ENCODE results near the gene GPBAR1. TPM values are rescaled to one million over a fixed set of nuclear protein-coding genes. Genes with fewer than 3 reads are reported as not detected.

GPBAR1 gene
- total and polyA plus RNA-seq, 2 of the 8 experiments (the other 6 are each of a cell fraction or from before 2014, with no cell fraction given) = 0.32 to 0.59 TPM

- no peaks in the 10 kb centered on the region for H3K79me1 ChIP-seq (ENCODE audit: low read depth, low read length)
- WGBS, 2 experiments (ENCODE audit: extremely low coverage in 1 of 2, insufficient coverage in 1 of 2, insufficient read length in 1 of 2, insufficient replicate concordance in 2 of 2, low coverage in 1 of 2, low lambda C conversion rate in 2 of 2, missing lambda C conversion rate in 1 of 2) = 15% methylated on average over 36 of the region's 63 CpGs; no CpG with 5 or more reads in 1 of the 2 experiments
- H3K56ac ChIP-seq (replicated peaks; ENCODE audit: insufficient read length, low read depth, low read length) = no peak within 1 kb of the TSS
- H3K4me3 ChIP-seq (ENCODE audit: extremely low read depth in 1 of 4, insufficient read depth in 2 of 4, low read depth in 3 of 4, low read length in 4 of 4) = peak within 1 kb of the TSS; percentile 51 to 66 (median 64)
- H3K18ac ChIP-seq (ENCODE audit: extremely low read depth, low read length) = peak within 1 kb of the TSS; percentile 36
- H2AFZ ChIP-seq (ENCODE audit: low read length) = peak within 1 kb of the TSS; percentile 82; the same call in 1 of the 2 replicates
- H3K9ac ChIP-seq (replicated peaks in 1 of 4; ENCODE audit: extremely low read depth in 1 of 4, low read depth in 3 of 4, low read length in 3 of 4) = peak within 1 kb of the TSS; percentile 43 to 62 (median 58)
- H3K4me2 ChIP-seq (ENCODE audit: insufficient read depth in 1 of 2, low read depth in 2 of 2, low read length in 2 of 2) = peak within 1 kb of the TSS; percentile 72 to 82
- no peak within 1 kb of the TSS; the same call in 1 of the 2 replicates for H2BK5ac ChIP-seq (ENCODE audit: low read depth, low read length)
- no peaks in the 10 kb centered on the region for H3K79me2 ChIP-seq (ENCODE audit: control insufficient read depth in 1 of 2, insufficient read depth in 2 of 2, low read length in 2 of 2)
- CTCF ChIA-PET (ENCODE audit: partially characterized antibody) = interaction anchor here (0.6 to 12.1 kb wide), 16 partner anchors 10 to 156 kb away, joined by 3 to 94 read pairs (median 4); partner anchors contain the start of genes AAMP, CATIP and PNKD
- no peak within 1 kb of the TSS for H3K4ac ChIP-seq (replicated peaks; ENCODE audit: insufficient read length, low read depth, low read length)
- H3K14ac ChIP-seq (ENCODE audit: insufficient read length) = no peak within 1 kb of the TSS
- no peaks in the 10 kb centered on the region for H3K9me3 ChIP-seq (ENCODE audit: insufficient read depth in 2 of 2, low read depth in 1 of 2, low read length in 1 of 2)
- H3K36me3 ChIP-seq (ENCODE audit: control insufficient read depth in 2 of 4, insufficient read depth in 4 of 4, low read length in 3 of 4) = no peaks in the 10 kb centered on the region
- H2BK20ac ChIP-seq (ENCODE audit: low read length) = no peak within 1 kb of the TSS
- peak within 1 kb of the TSS; percentile 15 for H4K8ac ChIP-seq (ENCODE audit: extremely low read depth, insufficient read depth, low read length)
- no peak within 1 kb of the TSS for H2BK15ac ChIP-seq (ENCODE audit: low read length)
- H4K20me1 ChIP-seq (replicated peaks in 1 of 2; ENCODE audit: control insufficient read depth in 1 of 2, insufficient read depth in 2 of 2, low read length in 2 of 2) = no peaks in the 10 kb centered on the region
- H3K27ac ChIP-seq (ENCODE audit: low read depth, low read length) = no peak within 1 kb of the TSS
- peak within 1 kb of the TSS; percentile 77 for H2BK12ac ChIP-seq (ENCODE audit: low read depth, low read length)
- H3K23ac ChIP-seq (ENCODE audit: insufficient read length) = no peak within 1 kb of the TSS
- no peak within 1 kb of the TSS for H4K5ac ChIP-seq (ENCODE audit: insufficient read length, low read depth, low read length)
- FAIRE-seq = no peak
- POLR2A ChIA-PET (ENCODE audit: partially characterized antibody) = interaction anchor here (0.6 to 1.7 kb wide), 3 partner anchors 10 to 101 kb away, joined by 3 read pairs; no protein-coding TSS in a partner anchor
- H3K4me1 ChIP-seq (replicated peaks in 1 of 4; ENCODE audit: control insufficient read depth in 3 of 4, insufficient read depth in 4 of 4, low read length in 3 of 4) = peaks cover 0 to 9% (median 4%) of the 10 kb centered on the region in 4 experiments; a peak in 6 of 7 replicates
- peak within 1 kb of the TSS; percentile 0 for H4K91ac ChIP-seq (replicated peaks; ENCODE audit: insufficient read length, low read length)
- DNase-seq (ENCODE audit: low read depth in 1 of 2, low spot score in 2 of 2) = peak in 1 of 2 experiments; percentile 88
- H2BK120ac ChIP-seq (replicated peaks; ENCODE audit: low read depth, low read length) = no peak within 1 kb of the TSS
- peaks cover 5% of the 10 kb centered on the region; the same call in 1 of the 2 replicates for H3K23me2 ChIP-seq (ENCODE audit: low read depth, low read length)
- no peaks in the 10 kb centered on the region for H3K27me3 ChIP-seq (replicated peaks in 1 of 4; ENCODE audit: control insufficient read depth in 3 of 4, extremely low read depth in 1 of 4, insufficient read depth in 3 of 4, low read length in 3 of 4)
- no peak within 1 kb of the TSS for H2AK5ac ChIP-seq (ENCODE audit: low read depth, low read length)
- TF ChIP-seq TCF12 (IDR thresholded peaks at IDR 0.05; ENCODE audit: low read depth, low read length) = no peak
- peak; percentile 28 for TF ChIP-seq CTBP2 (IDR thresholded peaks at IDR 0.05; ENCODE audit: borderline replicate concordance, insufficient read depth, insufficient read length, low read length)
- 0 out of 2 replicates have a peak, but pooled peaks have one; percentile 19 for TF ChIP-seq TAF1 (IDR thresholded peaks at IDR 0.05; ENCODE audit: low read depth, low read length)
- TF ChIP-seq POLR2AphosphoS5 (IDR thresholded peaks at IDR 0.05; ENCODE audit: low read depth, low read length) = 0 out of 2 replicates have a peak, but pooled peaks have one; percentile 21
- peak; percentile 58; the same call in 1 of the 2 replicates for TF ChIP-seq FOSL1 (IDR thresholded peaks at IDR 0.05; ENCODE audit: insufficient read depth, low read depth, low read length)
- no peak for TF ChIP-seq RNF2 (IDR thresholded peaks at IDR 0.05; ENCODE audit: borderline replicate concordance, low read depth, low read length, missing control alignments, poor library complexity, severe bottlenecking)
- TF ChIP-seq POLR2A (IDR thresholded peaks at IDR 0.05; ENCODE audit: control extremely low read depth in 1 of 2, low read depth in 2 of 2, low read length in 2 of 2) = no peak
- no peak for TF ChIP-seq HDAC6 (IDR thresholded peaks at IDR 0.05; ENCODE audit: low read depth, low read length)
These were observed 31.5 kb downstream of the GPBAR1 start, which contains the start of gene TMBIM1 for GRCh38 chr2:218292048-218293014. Gene TMBIM1, minus strand, starts transcription at chr2:218292503. Its CDS starts 10,362 bp downstream, at chr2:218282141.
